Activated naive CD4-positive, alpha-beta T cell treated with anti-CD3 and anti-CD28 coated beads, Interleukin-2, amount 50 U/mL, for 72 hours (primary cell): ENCODE data around the gene GOLM1. TPM values are rescaled to one million over a fixed set of nuclear protein-coding genes. Genes with fewer than 3 reads are reported as not detected.
A peak's percentile ranks its signal among the peaks of the same experiment; 100 is the strongest.

Experiments
- ATAC-seq, 2 donors: fragments of 150-1000 bp; cut with Tn5 transposase; 2 replicates each; pipeline ENCODE4 v1.10.0; 2021; ENCODE audit warnings: mild to moderate bottlenecking in 2 of 2, moderate library complexity in 2 of 2
- DNase-seq, 2 donors: peaks; one replicate each; pipeline ENCODE4 v3.0.0; 2021 to 2022; ENCODE audit warnings: low spot score in 2 of 2
- H3K27ac Mint-ChIP-seq, 2 donors: one replicate each; pipeline ENCODE4 v1.8.0; 2022; ENCODE audit warnings: mild to moderate bottlenecking in 2 of 2, mixed read lengths in 2 of 2
- H3K36me3 Mint-ChIP-seq, 2 donors: one replicate each; pipeline ENCODE4 v1.8.0; 2022; ENCODE audit warnings: mixed read lengths in 2 of 2
- H3K9me3 Mint-ChIP-seq, 2 donors: one replicate each; pipeline ENCODE4 v1.8.0; 2022; ENCODE audit warnings: mixed read lengths in 2 of 2
- total RNA-seq, 2 donors: library from RNA; stranded (reverse); gene quantifications; one replicate each; pipeline ENCODE4 v1.2.3, GENCODE V29; 2022

GOLM1 gene
- total RNA-seq, 2 donors from 2014 or later, result 0.87 to 3.5 TPM

DNA sequence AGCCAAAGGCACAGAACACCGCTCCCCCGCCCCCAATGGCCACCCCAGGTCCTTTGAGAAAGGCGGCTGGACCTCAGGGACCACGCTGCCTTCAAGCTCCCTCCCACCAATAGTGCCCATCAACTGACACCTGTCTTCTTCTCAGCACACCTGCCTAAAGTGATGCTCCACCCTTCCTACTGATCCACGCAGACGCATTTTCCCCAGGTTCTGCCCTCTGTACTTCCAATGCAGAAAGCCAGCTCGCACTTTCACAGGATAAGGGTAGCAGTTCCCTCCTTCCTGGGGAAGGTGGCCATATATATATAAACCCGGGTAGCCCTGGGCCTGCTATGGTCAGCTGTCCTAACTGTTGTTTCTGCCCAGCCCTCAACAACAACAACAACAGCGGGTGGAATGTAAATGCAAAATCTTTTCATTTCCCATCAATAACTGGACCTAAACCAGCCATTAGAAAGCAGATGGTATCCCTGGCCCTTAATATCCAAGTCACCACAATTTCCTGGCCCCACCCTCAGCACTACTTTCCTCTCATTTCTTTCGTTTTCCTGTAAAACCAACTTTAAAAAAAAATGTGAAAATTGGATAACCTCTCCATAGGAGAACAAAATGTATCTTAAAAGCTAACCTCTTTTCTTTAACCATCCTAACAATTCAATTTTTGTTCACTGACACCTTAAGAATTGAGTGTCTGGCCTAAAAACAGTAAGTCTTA, 1.7 kb downstream of the GOLM1 start:
- ATAC-seq (no peak), DNase-seq (no peak)
- H3K36me3 Mint-ChIP-seq, result no peaks in the 10 kb centered on the region
- no peaks in the 10 kb centered on the region for H3K9me3 Mint-ChIP-seq
- H3K27ac Mint-ChIP-seq, result no peak overlapping the region

- DNase-seq, result no peak
- Mint-ChIP-seq H3K36me3 (no peaks in the 10 kb centered on the region), H3K9me3 (no peaks in the 10 kb centered on the region), H3K27ac (no peak overlapping the region)
- ATAC-seq, result no peak
These were observed 3.0 kb downstream of the GOLM1 start for GRCh38 chr9:86096386-86096785.

GRCh38 chr9:86093788-86094555, 5.4 kb downstream of the GOLM1 start:
- Mint-ChIP-seq H3K36me3 (peaks cover 0 to 6% of the 10 kb centered on the region in 2 donors), H3K9me3 (no peaks in the 10 kb centered on the region), H3K27ac (no peak overlapping the region)
- DNase-seq, result no peak
- no peak for ATAC-seq

- H3K36me3 Mint-ChIP-seq, result peaks cover 0 to 6% of the 10 kb centered on the region in 2 donors
- DNase-seq (no peak), ATAC-seq (no peak)
- H3K27ac Mint-ChIP-seq, result no peak overlapping the region
- H3K9me3 Mint-ChIP-seq, result no peaks in the 10 kb centered on the region
These were observed 7.9 kb downstream of the GOLM1 start for GRCh38 chr9:86091477-86091876.

DNA sequence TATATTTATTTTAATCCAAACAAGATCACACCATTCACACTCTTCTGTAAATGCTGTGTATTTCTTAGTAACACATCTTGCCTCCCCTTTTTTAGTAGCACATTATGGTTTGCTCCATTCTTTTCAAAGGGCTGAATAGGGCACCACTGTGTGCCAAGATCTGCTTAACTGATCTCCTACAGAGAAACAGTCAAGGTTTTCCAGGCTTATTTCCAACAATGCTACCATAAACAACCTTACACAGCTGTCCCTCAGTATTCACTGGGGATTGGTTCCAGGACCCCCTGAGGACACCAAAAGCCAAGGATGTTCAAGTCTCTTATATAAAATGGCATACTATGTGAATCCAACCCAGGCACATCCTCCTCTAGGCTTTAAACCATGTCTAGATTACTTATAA, 16.5 kb downstream of the GOLM1 start:
- no peak for DNase-seq
- ATAC-seq, result no peak
- Mint-ChIP-seq H3K36me3 (no peaks in the 10 kb centered on the region), H3K27ac (peak overlapping the region in 1 of 2 donors; percentile 63), H3K9me3 (no peaks in the 10 kb centered on the region)

- no peaks in the 10 kb centered on the region for H3K9me3 Mint-ChIP-seq
- DNase-seq (no peak), ATAC-seq (no peak)
- H3K36me3 Mint-ChIP-seq, result no peaks in the 10 kb centered on the region
- H3K27ac Mint-ChIP-seq, result no peak overlapping the region
These were observed 19.4 kb downstream of the GOLM1 start for GRCh38 chr9:86079865-86080469.

GRCh38 chr9:86079421-86079831, 19.9 kb downstream of the GOLM1 start:
- DNase-seq (no peak), ATAC-seq (no peak)
- Mint-ChIP-seq H3K36me3 (no peaks in the 10 kb centered on the region), H3K9me3 (no peaks in the 10 kb centered on the region), H3K27ac (no peak overlapping the region)

GRCh38 chr9:86078731-86079130, 20.6 kb downstream of the GOLM1 start:
- H3K9me3 Mint-ChIP-seq, result no peaks in the 10 kb centered on the region
- no peaks in the 10 kb centered on the region for H3K36me3 Mint-ChIP-seq
- H3K27ac Mint-ChIP-seq, result no peak overlapping the region
- DNase-seq (no peak), ATAC-seq (no peak)

DNA sequence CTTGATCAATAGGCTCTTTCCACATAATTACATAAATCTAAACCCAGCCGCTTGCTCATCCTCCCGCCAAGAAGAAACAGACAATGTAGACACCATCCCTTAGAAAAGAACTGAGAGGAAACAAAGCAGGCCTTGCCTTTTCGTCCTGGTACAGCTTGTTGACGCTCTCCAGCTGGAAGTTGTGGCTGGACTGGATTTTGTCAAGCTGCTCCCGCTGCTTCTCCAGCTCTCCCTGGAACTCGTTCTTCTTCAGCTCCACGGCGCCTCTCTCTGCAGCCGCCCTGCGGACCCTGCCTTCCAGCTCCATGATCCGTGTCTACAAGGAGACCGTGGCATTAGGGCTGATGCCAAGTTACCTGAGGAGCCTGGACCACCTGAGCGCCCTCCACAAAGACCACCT, 22.1 kb downstream of the GOLM1 start:
- no peak overlapping the region for H3K27ac Mint-ChIP-seq
- no peaks in the 10 kb centered on the region for H3K9me3 Mint-ChIP-seq
- DNase-seq (no peak), ATAC-seq (no peak)
- H3K36me3 Mint-ChIP-seq, result no peaks in the 10 kb centered on the region

DNA sequence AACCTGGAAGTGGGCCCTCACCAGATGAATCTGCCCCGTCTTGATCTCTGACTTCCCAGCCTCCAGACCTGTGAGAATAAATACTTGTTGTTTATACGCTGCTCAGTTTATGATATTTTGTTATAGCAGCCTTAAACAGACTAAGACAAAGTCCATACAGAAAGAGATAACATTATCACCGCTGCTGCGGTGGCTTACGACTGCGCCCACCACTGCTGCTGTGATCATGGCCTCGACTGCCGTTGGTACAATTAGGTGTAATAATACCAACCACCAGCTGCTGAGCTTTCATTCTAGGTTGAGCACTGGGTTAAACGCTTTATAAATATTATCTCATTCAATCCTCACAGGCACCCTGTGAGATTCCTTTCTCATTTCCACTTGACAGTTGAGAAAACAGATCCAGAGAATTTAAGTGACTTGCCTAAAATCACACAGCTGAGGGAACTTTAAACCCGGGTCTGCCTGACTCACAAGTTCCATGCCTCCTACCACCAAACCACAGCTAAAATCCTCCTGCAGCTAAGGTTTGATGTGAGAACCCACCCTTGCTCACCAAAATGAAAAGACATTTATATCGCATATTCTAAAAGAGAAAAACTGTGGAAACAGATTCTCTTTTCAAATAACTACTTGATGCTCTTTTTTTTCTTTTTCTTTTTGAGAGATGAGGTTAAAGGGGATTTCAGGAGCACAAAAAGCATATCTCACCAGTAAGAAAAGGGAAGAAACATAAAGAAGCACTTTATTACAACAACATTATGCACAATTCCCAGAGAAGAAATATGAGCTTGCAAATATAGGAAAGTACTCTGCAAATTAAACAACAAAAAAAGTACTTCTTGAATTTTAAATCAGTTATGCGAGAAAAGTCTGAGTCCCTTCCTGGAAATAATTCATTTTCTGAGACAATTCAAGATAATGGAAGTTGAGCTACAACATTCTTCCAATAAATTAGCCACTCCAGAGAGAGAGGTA, 23.9 kb downstream of the GOLM1 start:
- H3K9me3 Mint-ChIP-seq, result no peaks in the 10 kb centered on the region
- DNase-seq (peak in 1 of 2 donors; percentile 12), ATAC-seq (peak in 1 of 2 donors; percentile 70)
- H3K36me3 Mint-ChIP-seq, result no peaks in the 10 kb centered on the region
- H3K27ac Mint-ChIP-seq, result no peak overlapping the region

DNA sequence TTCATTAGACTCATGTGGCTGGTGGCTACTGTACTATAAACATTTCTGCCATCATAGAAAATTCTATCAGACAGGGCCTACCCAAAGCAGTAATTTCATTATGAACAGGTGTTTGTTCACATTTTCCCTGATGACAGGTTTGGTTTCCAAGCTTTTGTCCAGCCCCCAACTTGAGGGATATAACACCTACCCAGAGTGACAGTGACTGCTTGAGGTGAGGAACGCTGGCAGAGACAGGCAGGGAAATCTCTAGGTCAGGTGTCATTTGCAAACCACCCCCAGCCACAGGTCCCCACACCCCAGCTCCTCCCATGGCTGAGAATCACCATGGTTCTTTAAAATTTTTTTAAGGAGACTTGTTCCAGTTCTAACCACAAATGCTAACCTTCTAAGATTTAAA, 25.5 kb downstream of the GOLM1 start:
- H3K9me3 Mint-ChIP-seq, result no peaks in the 10 kb centered on the region
- no peaks in the 10 kb centered on the region for H3K36me3 Mint-ChIP-seq
- peak overlapping the region in 1 of 2 donors; percentile 19 for H3K27ac Mint-ChIP-seq
- DNase-seq (peak in 1 of 2 donors; percentile 6), ATAC-seq (peak; percentile 52 to 77)

- no peaks in the 10 kb centered on the region for H3K36me3 Mint-ChIP-seq
- ATAC-seq, result no peak
- H3K27ac Mint-ChIP-seq, result no peak overlapping the region
These were observed 26.9 kb downstream of the GOLM1 start for GRCh38 chr9:86072394-86072877.

GRCh38 chr9:86069206-86069869, 30.0 kb downstream of the GOLM1 start:
- Mint-ChIP-seq H3K27ac (no peak overlapping the region), H3K9me3 (no peaks in the 10 kb centered on the region), H3K36me3 (no peaks in the 10 kb centered on the region)
- DNase-seq (no peak), ATAC-seq (no peak)

More at GRCh38 chr9:86072394-86072877, 26.9 kb downstream of the GOLM1 start:
- no peaks in the 10 kb centered on the region for H3K9me3 Mint-ChIP-seq
- no peak for DNase-seq

GRCh38 chr9:86064220-86064619, 35.1 kb downstream of the GOLM1 start:
- Mint-ChIP-seq H3K36me3 (no peaks in the 10 kb centered on the region), H3K9me3 (no peaks in the 10 kb centered on the region), H3K27ac (no peak overlapping the region)
- ATAC-seq, result no peak
- no peak for DNase-seq

- DNase-seq (no peak), ATAC-seq (no peak)
- no peaks in the 10 kb centered on the region for H3K36me3 Mint-ChIP-seq
- H3K9me3 Mint-ChIP-seq, result no peaks in the 10 kb centered on the region
- no peak overlapping the region for H3K27ac Mint-ChIP-seq
These were observed 36.3 kb downstream of the GOLM1 start for GRCh38 chr9:86062845-86063693.
